Stimulated activated CD4-positive, alpha-beta T cell treated with anti-CD3 and anti-CD28 coated beads, Interleukin-12 subunit alpha, Interleukin-12 subunit beta, amount 100 ng/mL, for 48 hours (primary cell): Measurements from ENCODE around the gene ZNF81.
"Not testable (repeated sequence)": the region's sequence is repeated elsewhere in the genome, so short reads cannot be mapped to it uniquely, and the experiment has no call there.

Experiments
- DNase-seq, 3 donors: peaks; one replicate each; pipeline ENCODE4 v3.0.0-alpha.2; 2020; ENCODE audit warnings: low read depth in 2 of 3, low spot score in 1 of 3

The ZNF81 gene

GRCh38 chrX:47836164-47837072, at the start of gene ZNF81:
TSS of gene ZNF81 (plus strand) at chrX:47836902. CDS start at chrX:47846268, 9,366 bp downstream.
- DNase-seq = peak; percentile 75 to 88 (median 83)

GRCh38 chrX:47796433-47796906, 40.2 kb upstream of the ZNF81 start:
- DNase-seq = no peak

- no peak for DNase-seq
Measured at GRCh38 chrX:47797084-47797483, 39.6 kb upstream of the ZNF81 start.

GRCh38 chrX:47798861-47799260, 37.8 kb upstream of the ZNF81 start:
- DNase-seq = no peak

DNA sequence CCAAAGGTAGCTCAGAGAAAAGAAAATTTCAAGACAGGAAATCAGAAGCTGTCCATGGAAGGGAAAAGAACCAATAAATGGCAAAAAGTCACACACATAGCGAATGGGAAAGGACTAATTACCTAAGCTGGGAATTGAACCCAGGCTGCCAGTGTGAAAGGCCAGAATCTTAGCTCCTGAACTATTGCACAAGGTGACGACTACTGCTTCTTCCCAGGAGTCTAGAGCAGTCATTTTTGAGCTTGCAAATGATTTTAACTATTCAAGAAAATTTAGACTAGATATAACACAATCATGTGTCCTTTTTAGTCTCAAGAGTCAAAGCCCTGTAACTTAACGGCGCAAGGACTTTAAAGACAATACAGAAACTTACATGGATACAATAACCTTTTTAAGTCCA, 34.1 kb upstream of the ZNF81 start:
- DNase-seq = no peak

DNA sequence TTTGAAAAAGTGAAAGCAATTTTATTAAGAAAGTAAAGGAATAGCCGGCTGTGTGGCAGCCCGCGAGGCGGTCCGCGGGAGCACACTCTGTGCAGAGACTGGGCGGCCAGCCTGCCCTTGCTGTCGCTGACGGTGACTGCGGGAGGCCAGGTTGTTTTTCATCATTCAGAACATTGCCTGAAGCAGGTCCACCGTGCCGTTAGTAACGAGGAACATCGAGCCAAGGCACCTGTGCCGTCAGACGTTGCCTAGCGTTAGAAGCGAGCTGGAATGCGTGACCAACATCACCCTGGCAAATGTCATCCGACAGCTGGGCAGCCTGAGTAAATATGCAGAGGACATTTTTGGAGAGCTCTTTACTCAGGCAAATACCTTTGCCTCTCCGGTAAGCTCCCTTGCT, 33.6 kb upstream of the ZNF81 start:
- not testable (repeated sequence) for DNase-seq

DNA sequence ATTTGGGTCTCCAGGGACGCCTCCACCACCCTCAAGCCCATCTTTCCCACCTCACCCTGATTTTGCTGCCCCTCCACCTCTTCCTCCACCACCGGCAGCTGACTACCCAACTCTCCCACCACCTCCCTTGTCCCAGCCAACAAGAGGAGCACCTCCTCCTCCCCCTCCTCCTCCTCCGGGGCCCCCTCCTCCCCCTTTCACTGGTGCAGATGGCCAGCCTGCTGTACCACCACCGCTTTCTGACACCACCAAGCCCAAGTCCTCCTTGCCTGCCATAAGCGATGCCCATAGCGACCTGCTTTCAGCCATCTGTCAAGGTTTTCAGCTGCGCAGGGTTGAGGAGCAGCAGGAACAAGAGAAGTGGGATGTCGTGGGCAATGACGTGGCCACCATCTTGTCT, 32.4 kb upstream of the ZNF81 start:
- DNase-seq = no peak

DNA sequence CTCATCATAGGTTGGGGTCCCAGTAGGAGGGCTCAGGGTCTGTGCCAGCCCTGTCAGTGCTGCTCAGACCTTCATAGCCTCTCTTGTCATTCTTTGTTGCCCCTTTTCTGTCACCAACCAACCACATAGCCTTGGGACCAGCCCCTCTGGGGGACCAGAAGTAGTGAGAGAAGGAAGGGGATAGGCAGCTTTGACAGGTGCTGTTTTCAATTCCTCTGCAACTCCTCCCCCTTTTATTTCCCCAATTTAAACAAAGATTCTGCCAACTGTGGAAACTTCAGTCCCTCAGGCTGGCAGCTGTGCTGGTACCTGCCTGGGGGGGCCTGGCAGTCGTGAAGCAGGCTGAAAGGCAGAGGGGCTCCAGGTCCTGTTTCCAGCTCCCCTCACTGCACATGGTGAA, 30.9 kb upstream of the ZNF81 start:
- DNase-seq = not testable (repeated sequence)

GRCh38 chrX:47806415-47807271, 30.1 kb upstream of the ZNF81 start:
- DNase-seq = not testable (repeated sequence)

DNA sequence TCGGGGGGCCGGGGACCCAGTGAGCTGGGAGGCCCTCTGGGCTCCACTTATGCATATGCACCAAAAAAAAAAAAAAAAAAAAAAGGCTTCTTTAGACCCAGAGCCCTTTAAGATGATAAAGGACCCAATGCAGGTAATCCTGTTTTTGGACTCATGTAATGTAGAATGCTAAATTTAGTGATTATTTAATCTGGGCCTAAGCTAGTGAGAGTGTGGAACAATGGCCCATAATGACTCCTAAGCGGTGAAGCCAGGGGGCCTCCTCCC, 29.5 kb upstream of the ZNF81 start:
- not testable (repeated sequence) for DNase-seq

DNA sequence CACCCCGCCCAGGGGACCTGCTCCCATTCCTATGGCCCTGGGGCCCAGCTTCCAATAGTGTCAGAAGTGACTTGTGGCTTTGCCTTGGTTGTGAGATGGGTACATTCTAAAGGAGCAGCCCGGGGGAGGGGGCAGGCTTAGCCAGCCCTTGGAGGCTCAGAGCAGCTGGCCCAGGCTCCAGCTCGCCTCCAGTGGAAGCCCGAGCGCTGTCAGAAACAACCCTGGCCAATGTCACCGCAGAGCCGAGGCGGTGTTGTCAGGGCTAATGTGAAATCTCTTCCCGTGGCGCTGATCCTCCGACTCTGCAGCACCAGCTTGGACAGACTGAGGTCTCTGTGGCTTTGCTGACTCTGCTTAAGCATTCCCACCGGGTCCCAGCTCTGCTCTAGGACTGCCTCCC, 29.2 kb upstream of the ZNF81 start:
- DNase-seq = no peak

- no peak for DNase-seq
Measured at GRCh38 chrX:47808904-47809788, 27.6 kb upstream of the ZNF81 start.

DNA sequence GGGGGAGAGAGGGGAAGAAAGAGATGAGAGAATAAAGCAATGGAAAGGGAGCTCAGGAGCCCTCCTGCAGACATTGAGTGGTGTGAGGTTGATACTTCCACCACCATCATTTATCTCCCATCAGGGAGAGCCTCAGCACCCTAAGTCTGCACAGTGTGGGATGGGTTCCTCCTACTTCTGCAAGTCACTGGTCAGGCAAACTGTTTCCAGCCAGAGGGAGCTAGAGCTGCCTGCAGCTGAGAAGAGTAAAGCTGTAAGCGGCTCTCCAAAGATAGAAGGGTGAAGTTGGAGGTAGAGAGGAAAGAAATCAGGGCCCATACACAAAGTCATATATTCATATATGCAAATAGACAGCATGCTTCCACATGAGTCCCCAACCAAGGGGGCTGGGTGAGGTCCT, 21.9 kb upstream of the ZNF81 start:
- DNase-seq = no peak

DNA sequence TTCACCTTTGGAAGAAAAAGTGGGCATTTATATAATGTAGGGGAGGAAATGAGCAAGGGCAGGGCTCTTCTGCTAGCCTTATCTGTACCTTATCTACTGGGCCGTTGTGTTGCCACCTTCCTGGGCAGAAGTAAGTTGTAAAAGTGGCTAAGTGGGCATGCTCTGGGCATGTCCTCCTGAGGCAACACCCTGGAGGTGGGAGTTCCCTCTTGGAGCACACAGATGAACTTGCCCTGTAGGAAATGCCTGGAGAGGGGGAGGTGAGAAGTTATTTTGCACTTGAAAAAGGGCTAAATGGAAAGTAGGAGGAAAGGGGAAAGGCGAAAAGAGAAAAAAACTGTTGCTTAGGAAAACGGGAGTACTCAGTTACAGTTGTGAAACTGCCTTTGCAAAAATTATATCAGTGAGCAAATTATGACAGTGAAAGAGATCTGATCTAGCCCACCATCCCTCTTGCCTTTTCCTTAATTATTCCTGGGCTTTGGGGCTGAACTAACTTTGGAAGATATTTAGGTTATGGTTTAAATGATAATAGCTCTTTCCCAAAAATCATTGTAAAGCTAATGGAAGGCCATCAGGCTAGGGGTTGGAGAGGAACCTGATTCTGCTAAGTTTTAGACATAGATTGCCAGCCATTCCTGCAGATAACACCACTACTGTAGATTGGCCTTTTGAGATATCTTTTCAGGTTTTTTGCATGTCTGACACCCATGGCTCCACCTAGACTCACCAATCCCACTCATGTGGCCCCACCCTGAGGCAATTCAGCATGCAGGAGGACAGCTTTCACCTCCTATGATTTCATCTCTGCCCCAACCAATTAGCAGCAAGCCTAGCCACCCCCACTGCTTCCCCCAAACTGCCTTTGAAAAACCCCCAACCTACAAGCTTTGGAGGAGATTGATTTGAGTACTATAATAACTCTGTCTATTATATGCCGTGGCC, 20.5 kb upstream of the ZNF81 start:
- no peak for DNase-seq

DNA sequence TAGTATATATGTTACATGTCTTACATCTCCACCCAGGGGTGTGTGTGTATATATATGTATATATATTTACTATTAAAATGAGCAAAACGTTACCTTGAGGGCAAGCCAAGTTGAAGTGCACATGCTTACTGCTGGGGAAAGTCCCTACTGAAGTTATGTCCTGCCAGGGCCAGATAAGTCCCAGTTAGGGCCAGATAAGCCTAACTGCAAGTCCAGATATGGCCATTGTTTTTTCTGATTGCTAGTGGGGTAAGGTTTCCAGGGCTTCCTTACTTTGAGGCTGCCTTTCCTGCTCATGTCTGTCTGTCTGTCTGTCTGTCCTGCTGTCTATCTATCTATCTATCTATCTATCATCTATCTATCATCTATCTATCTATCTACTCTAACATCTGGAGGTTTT, 19.3 kb upstream of the ZNF81 start:
- no peak for DNase-seq

GRCh38 chrX:47817897-47818296, 18.8 kb upstream of the ZNF81 start:
- DNase-seq = no peak

DNA sequence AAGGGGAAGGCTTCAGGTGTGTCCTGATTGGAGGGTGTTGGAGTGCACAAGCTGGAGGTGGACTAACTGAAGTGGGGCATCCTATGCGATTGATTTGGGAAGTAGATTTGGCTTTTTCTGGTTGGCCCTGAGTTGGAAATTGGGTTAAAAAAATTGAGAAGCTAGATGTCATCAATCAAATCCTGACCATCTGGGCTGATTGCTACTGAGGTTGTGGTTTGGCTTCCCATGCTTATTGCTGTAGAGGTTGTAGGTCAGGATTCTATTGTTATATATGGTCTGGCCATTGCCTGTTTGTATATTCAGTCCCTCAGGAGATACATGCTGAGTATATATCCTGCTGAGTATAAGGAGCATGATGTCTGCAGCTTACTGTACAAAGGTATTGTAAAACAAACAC, 7.7 kb upstream of the ZNF81 start:
- DNase-seq = no peak

DNA sequence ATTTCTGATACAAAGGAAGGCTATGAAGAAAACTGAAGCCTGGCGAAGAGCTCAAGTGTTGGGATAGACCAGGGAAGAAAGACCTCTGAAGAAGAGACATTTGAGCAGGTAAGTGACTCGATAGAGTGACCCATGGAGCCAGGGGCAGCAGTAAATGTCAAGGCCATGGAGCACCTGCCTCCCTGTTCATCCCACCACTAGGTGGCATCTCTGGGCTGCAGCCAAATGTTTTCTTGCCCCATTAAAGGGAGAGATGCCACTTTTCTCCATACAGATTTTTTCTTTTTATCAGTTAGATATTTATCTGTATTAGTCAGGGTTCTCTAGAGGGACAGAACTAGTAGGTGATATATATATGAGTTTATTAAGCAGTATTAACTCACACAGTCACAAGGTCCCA, 4.9 kb upstream of the ZNF81 start:
- DNase-seq = peak; percentile 18 to 45 (median 26)

DNA sequence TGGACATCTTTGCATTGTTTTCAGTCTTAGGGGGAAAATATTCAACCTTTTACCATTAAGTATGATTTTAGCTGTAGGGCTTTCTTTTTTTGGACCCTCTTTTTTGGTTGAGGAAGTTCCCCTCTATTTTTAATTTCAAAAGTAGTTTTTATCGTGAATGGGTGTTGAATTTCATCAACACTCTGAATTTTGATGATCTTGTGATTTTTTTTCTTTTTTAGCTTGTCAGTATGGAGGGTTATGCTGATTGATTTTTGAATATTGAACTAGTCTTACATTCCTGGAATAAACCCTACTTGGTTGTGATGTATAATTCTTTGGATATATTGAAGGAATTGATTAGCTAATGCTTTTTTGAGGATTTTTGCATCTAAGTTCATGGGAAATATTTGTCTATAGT, 1.7 kb downstream of the ZNF81 start:
- DNase-seq = no peak

- DNase-seq = no peak
Measured at GRCh38 chrX:47840111-47840510, 3.4 kb downstream of the ZNF81 start.
